Measurements from ENCODE around the gene SMG7. TPM values are rescaled to one million over a fixed set of nuclear protein-coding genes. Genes with fewer than 3 reads are reported as not detected.
A peak's percentile ranks its signal among the peaks of the same experiment; 100 is the strongest.

The SMG7 gene
- total and polyA plus RNA-seq, 8 donors: 13.4 to 44.9 (median 29.1) TPM

- no peaks in the 10 kb centered on the region for H3K9me3 ChIP-seq
- no peak overlapping the region for H3K27ac ChIP-seq
- intact Hi-C loops (cut with DNase I; ENCODE audit: low total_unique reads): no loop called here
- no peaks in the 10 kb centered on the region for H3K36me3 ChIP-seq
- H3K4me1 ChIP-seq: peaks cover 0 to 35% (median 0%) of the 10 kb centered on the region in 4 donors
- no peak overlapping the region for H3K4me3 ChIP-seq
- no peak for TF ChIP-seq POLR2A (IDR thresholded peaks at IDR 0.05)
- no peak for TF ChIP-seq POLR2AphosphoS5 (IDR thresholded peaks at IDR 0.05)
- TF ChIP-seq CTCF (IDR thresholded peaks at IDR 0.05): no peak
- DNase-seq: no peak
- no peaks in the 10 kb centered on the region for H3K27me3 ChIP-seq
- WGBS, 5 donors: 70 to 87% (median 79%) methylated on average over 6 of the region's 6 CpGs
These were observed 112.7 kb downstream of the SMG7 start for GRCh38 chr1:183585038-183585437.

GRCh38 chr1:183586455-183586854 lies 114.2 kb downstream of the SMG7 start:
- no peak overlapping the region for H3K27ac ChIP-seq

GRCh38 chr1:183586926-183587325 lies 114.6 kb downstream of the SMG7 start:
- WGBS, 5 donors: 89 to 99% (median 95%) methylated on average over 8 of the region's 8 CpGs

More at GRCh38 chr1:183586455-183586854, 114.2 kb downstream of the SMG7 start:
- no peak overlapping the region for H3K4me3 ChIP-seq
- H3K4me1 ChIP-seq: peaks cover 0 to 35% (median 0%) of the 10 kb centered on the region in 4 donors
- no peaks in the 10 kb centered on the region for H3K9me3 ChIP-seq
- no peak for DNase-seq
- no peaks in the 10 kb centered on the region for H3K27me3 ChIP-seq
- intact Hi-C loops (cut with DNase I; ENCODE audit: low total_unique reads): no loop called here
- 91 to 100% (median 100%) methylated on average over 1 of the region's 1 CpG for WGBS, 5 donors
- TF ChIP-seq POLR2AphosphoS5 (IDR thresholded peaks at IDR 0.05) (no peak), EP300 (IDR thresholded peaks at IDR 0.05) (no peak), CTCF (IDR thresholded peaks at IDR 0.05) (no peak)
- H3K36me3 ChIP-seq: no peaks in the 10 kb centered on the region

GRCh38 chr1:183588827-183589226 lies 116.5 kb downstream of the SMG7 start:
- H3K9me3 ChIP-seq: no peaks in the 10 kb centered on the region
- peak overlapping the region in 3 of 5 donors; percentile 6 to 81 (median 80) for H3K27ac ChIP-seq
- TF ChIP-seq EP300 (IDR thresholded peaks at IDR 0.05) (no peak), POLR2AphosphoS5 (IDR thresholded peaks at IDR 0.05) (no peak), POLR2A (IDR thresholded peaks at IDR 0.05) (no peak), CTCF (IDR thresholded peaks at IDR 0.05) (no peak)
- no peak for DNase-seq
- no peaks in the 10 kb centered on the region for H3K27me3 ChIP-seq
- intact Hi-C loops (cut with DNase I; ENCODE audit: low total_unique reads): no loop called here
- H3K4me1 ChIP-seq: peaks cover 0 to 22% (median 0%) of the 10 kb centered on the region in 4 donors
- H3K36me3 ChIP-seq: no peaks in the 10 kb centered on the region
- peak overlapping the region in 2 of 4 donors; percentile 29 to 34 for H3K4me3 ChIP-seq

More at GRCh38 chr1:183586926-183587325, 114.6 kb downstream of the SMG7 start:
- Histone ChIP-seq H3K27ac (no peak overlapping the region), H3K27me3 (no peaks in the 10 kb centered on the region), H3K36me3 (no peaks in the 10 kb centered on the region), H3K4me1 (peaks cover 0 to 34% (median 0%) of the 10 kb centered on the region in 4 donors), H3K4me3 (no peak overlapping the region), H3K9me3 (no peaks in the 10 kb centered on the region)
- intact Hi-C loops (cut with DNase I; ENCODE audit: low total_unique reads): no loop called here
- DNase-seq: no peak
- TF ChIP-seq EP300 (IDR thresholded peaks at IDR 0.05): no peak
- no peak for TF ChIP-seq POLR2AphosphoS5 (IDR thresholded peaks at IDR 0.05)
- TF ChIP-seq CTCF (IDR thresholded peaks at IDR 0.05): no peak
- TF ChIP-seq POLR2A (IDR thresholded peaks at IDR 0.05): no peak
